H1 (cell line): ENCODE measurements around the gene TAS1R1. TPM values are rescaled to one million over a fixed set of nuclear protein-coding genes. Genes with fewer than 3 reads are reported as not detected.

Experiments
- CTCF ChIA-PET: fragments of 300-600 bp; sonication (Branson Sonifier 250); formaldehyde crosslinking; loops from one replicate; lab custom pipeline; 2021; ENCODE audit not compliant: partially characterized antibody; lab: Charles Lee
- POLR2A ChIA-PET: fragments of 300-600 bp; sonication (Branson Sonifier 250); formaldehyde crosslinking; loops from one replicate; lab custom pipeline; 2021; ENCODE audit warnings: inconsistent platforms; ENCODE audit not compliant: partially characterized antibody; lab: Charles Lee
- DNase-seq, 2 experiments: peaks; one replicate each; pipeline versions ENCODE4 v3.0.0 to v3.0.0-alpha.2; 2010 to 2022; ENCODE audit warnings: low spot score in 2 of 2, low read depth in 1 of 2, mixed read lengths in 1 of 2
- FAIRE-seq: peaks from 2 replicates; lab custom pipeline; 2011; peaks lifted over from hg19 to GRCh38; lab: Jason Lieb, UNC
- H2AFZ ChIP-seq: 2 replicates; pipeline ENCODE4 v1.8.1; 2012; ENCODE audit warnings: low read length, inconsistent platforms
- H2AK5ac ChIP-seq: 2 replicates; pipeline ENCODE4 v1.6.1; 2013; ENCODE audit warnings: low read depth, low read length
- H2BK120ac ChIP-seq: replicated peaks from 2 replicates; pipeline ENCODE3; 2013; ENCODE audit warnings: low read depth, low read length, inconsistent platforms
- H2BK12ac ChIP-seq: 2 replicates; pipeline ENCODE4 v1.6.1; 2013; ENCODE audit warnings: low read depth, low read length
- H2BK15ac ChIP-seq: 2 replicates; pipeline ENCODE4 v1.6.1; 2013; ENCODE audit warnings: low read length
- H2BK20ac ChIP-seq: 2 replicates; pipeline ENCODE4 v1.6.1; 2013; ENCODE audit warnings: low read length
- H2BK5ac ChIP-seq: 2 replicates; pipeline ENCODE4 v1.6.1; 2013; ENCODE audit warnings: low read depth, low read length
- H3K14ac ChIP-seq: 2 replicates; pipeline ENCODE4 v1.6.1; 2013; ENCODE audit warnings: inconsistent platforms; ENCODE audit not compliant: insufficient read length
- H3K18ac ChIP-seq: 2 replicates; pipeline ENCODE4 v1.6.1; 2013; ENCODE audit warnings: low read length; ENCODE audit errors: extremely low read depth
- H3K23ac ChIP-seq: 2 replicates; pipeline ENCODE4 v1.6.1; 2013; ENCODE audit warnings: inconsistent platforms; ENCODE audit not compliant: insufficient read length
- H3K23me2 ChIP-seq: 2 replicates; pipeline ENCODE4 v1.6.1; 2013; ENCODE audit warnings: low read depth, low read length
- H3K27ac ChIP-seq: 2 replicates; pipeline ENCODE4 v1.6.1; 2011; ENCODE audit warnings: low read depth, low read length, inconsistent platforms
- H3K27me3 ChIP-seq, 4 experiments: replicated peaks in 1 of 4; 1 replicate in 1 of 4; 2 replicates in 3 of 4; pipeline versions ENCODE4 v1.6.1 to v1.8.1; 2011 to 2013; ENCODE audit warnings: low read length in 3 of 4, mild to moderate bottlenecking in 3 of 4, inconsistent platforms in 2 of 4, mixed read lengths in 2 of 4, moderate library complexity in 1 of 4; ENCODE audit not compliant: control insufficient read depth in 3 of 4, insufficient read depth in 3 of 4; ENCODE audit errors: extremely low read depth in 1 of 4
- H3K36me3 ChIP-seq, 4 experiments: 2 replicates each; pipeline versions ENCODE4 v1.6.1 to v1.8.1; 2011 to 2013; ENCODE audit warnings: mild to moderate bottlenecking in 4 of 4, low read length in 3 of 4, moderate library complexity in 2 of 4, control low read depth in 1 of 4, inconsistent platforms in 1 of 4; ENCODE audit not compliant: insufficient read depth in 4 of 4, control insufficient read depth in 2 of 4
- H3K4ac ChIP-seq: replicated peaks from 2 replicates; pipeline ENCODE3; 2013; ENCODE audit warnings: low read length, low read depth, mixed read lengths, inconsistent platforms; ENCODE audit not compliant: insufficient read length
- H3K4me1 ChIP-seq, 4 experiments: replicated peaks in 1 of 4; 1 replicate in 1 of 4; 2 replicates in 3 of 4; pipeline versions ENCODE4 v1.6.1 to v1.8.1; 2011 to 2013; ENCODE audit warnings: low read length in 3 of 4, inconsistent platforms in 2 of 4, mixed read lengths in 1 of 4; ENCODE audit not compliant: insufficient read depth in 4 of 4, control insufficient read depth in 3 of 4
- H3K4me2 ChIP-seq, 2 experiments: 2 replicates each; pipeline versions ENCODE4 v1.6.1 to v1.8.1; 2011 to 2013; ENCODE audit warnings: low read depth in 2 of 2, low read length in 2 of 2, control low read depth in 1 of 2, inconsistent platforms in 1 of 2, mild to moderate bottlenecking in 1 of 2; ENCODE audit not compliant: insufficient read depth in 1 of 2
- H3K4me3 ChIP-seq, 4 experiments: fragments of 200-600, 300-600 bp in 1 of 4; sonication (generic), shearing (Covaris generic), sonication (Bioruptor Twin) in 1 of 4; 2 replicates each; pipeline versions ENCODE4 v1.5.1 to v1.8.1; 2011 to 2016; ENCODE audit warnings: low read length in 4 of 4, low read depth in 3 of 4, control low read depth in 2 of 4, inconsistent platforms in 2 of 4, mild to moderate bottlenecking in 2 of 4, mixed read lengths in 1 of 4, moderate library complexity in 1 of 4; ENCODE audit not compliant: insufficient read depth in 2 of 4; ENCODE audit errors: extremely low read depth in 1 of 4
- H3K56ac ChIP-seq: replicated peaks from 2 replicates; pipeline ENCODE3; 2013; ENCODE audit warnings: low read depth, mild to moderate bottlenecking, mixed read lengths, low read length, inconsistent platforms; ENCODE audit not compliant: insufficient read length
- H3K79me1 ChIP-seq: 2 replicates; pipeline ENCODE4 v1.6.1; 2013; ENCODE audit warnings: low read depth, low read length, control low read depth
- H3K79me2 ChIP-seq, 2 experiments: 2 replicates each; pipeline versions ENCODE4 v1.6.1 to v1.8.1; 2012 to 2013; ENCODE audit warnings: low read length in 2 of 2, mild to moderate bottlenecking in 2 of 2, inconsistent platforms in 1 of 2; ENCODE audit not compliant: insufficient read depth in 2 of 2, control insufficient read depth in 1 of 2
- H3K9ac ChIP-seq, 4 experiments: replicated peaks in 1 of 4; 1 replicate in 1 of 4; 2 replicates in 3 of 4; pipeline versions ENCODE4 v1.6.1 to v1.8.1; 2011 to 2013; ENCODE audit warnings: low read depth in 3 of 4, low read length in 3 of 4, control low read depth in 2 of 4, mild to moderate bottlenecking in 2 of 4, moderate library complexity in 2 of 4, inconsistent platforms in 1 of 4; ENCODE audit errors: extremely low read depth in 1 of 4
- H3K9me3 ChIP-seq, 2 experiments: 2 replicates each; pipeline versions ENCODE4 v1.6.1 to v1.8.1; 2012 to 2013; ENCODE audit warnings: mild to moderate bottlenecking in 2 of 2, moderate library complexity in 2 of 2, control low read depth in 1 of 2, inconsistent platforms in 1 of 2, low read depth in 1 of 2, low read length in 1 of 2, mixed read lengths in 1 of 2; ENCODE audit not compliant: insufficient read depth in 2 of 2
- H4K20me1 ChIP-seq, 2 experiments: replicated peaks in 1 of 2; 2 replicates each; pipeline versions ENCODE3 to v1.8.1; 2011 to 2013; ENCODE audit warnings: inconsistent platforms in 2 of 2, low read length in 2 of 2, mild to moderate bottlenecking in 1 of 2; ENCODE audit not compliant: insufficient read depth in 2 of 2, control insufficient read depth in 1 of 2
- H4K5ac ChIP-seq: 2 replicates; pipeline ENCODE4 v1.6.1; 2013; ENCODE audit warnings: low read length, low read depth, mixed read lengths, inconsistent platforms; ENCODE audit not compliant: insufficient read length
- H4K8ac ChIP-seq: 2 replicates; pipeline ENCODE4 v1.8.0; 2013; ENCODE audit warnings: mild to moderate bottlenecking, moderate library complexity, low read length, inconsistent platforms; ENCODE audit not compliant: insufficient read depth; ENCODE audit errors: extremely low read depth
- H4K91ac ChIP-seq: replicated peaks from 2 replicates; pipeline ENCODE3; 2013; ENCODE audit warnings: low read length, mixed read lengths, inconsistent platforms; ENCODE audit not compliant: insufficient read length
- HDAC2 ChIP-seq, 2 experiments: fragments of 300-600 bp in 1 of 2; sonication (generic) in 1 of 2; IDR thresholded peaks; 2 replicates each; pipeline ENCODE4 v1.6.1; 2011 to 2012; ENCODE audit warnings: low read depth in 2 of 2, low read length in 2 of 2, mild to moderate bottlenecking in 2 of 2, moderate library complexity in 2 of 2, borderline replicate concordance in 1 of 2, inconsistent platforms in 1 of 2
- KDM4A ChIP-seq: IDR thresholded peaks from one replicate; pipeline ENCODE4 v1.7.1; 2012; ENCODE audit warnings: low read depth, mild to moderate bottlenecking, moderate library complexity, low read length, inconsistent platforms; ENCODE audit not compliant: severe bottlenecking
- MAX ChIP-seq: IDR thresholded peaks from 2 replicates; pipeline ENCODE4 v1.6.1; 2012; ENCODE audit warnings: inconsistent platforms
- NANOG ChIP-seq: IDR thresholded peaks from 2 replicates; pipeline ENCODE4 v1.6.1; 2011; ENCODE audit warnings: low read length, low read depth, mild to moderate bottlenecking, inconsistent platforms; ENCODE audit not compliant: insufficient read depth, poor library complexity, severe bottlenecking
- RBBP5 ChIP-seq: IDR thresholded peaks from 2 replicates; pipeline ENCODE4 v1.7.1; 2012; ENCODE audit warnings: low read depth, mild to moderate bottlenecking, inconsistent platforms, low read length, moderate library complexity, borderline replicate concordance
- TAF7 ChIP-seq: optimal IDR thresholded peaks from 2 replicates; pipeline ENCODE3; 2011; ENCODE audit warnings: low read depth, mild to moderate bottlenecking, inconsistent platforms, low read length, moderate library complexity, borderline replicate concordance
- TEAD4 ChIP-seq: IDR thresholded peaks from 2 replicates; pipeline ENCODE4 v1.6.1; 2012; ENCODE audit warnings: low read depth, low read length, inconsistent platforms, mixed read lengths
- USF2 ChIP-seq: IDR thresholded peaks from 2 replicates; pipeline ENCODE4 v1.6.1; 2011; ENCODE audit warnings: low read length, improper control_type of control experiment
- WGBS, 2 experiments: shearing (Covaris generic) in 1 of 2; methylation state at CpG; one replicate each; pipeline versions ENCODE4 v1.1.6 to v1.1.7; 2013 to 2015; ENCODE audit warnings: low lambda C conversion rate in 2 of 2, mixed read lengths in 2 of 2, inconsistent platforms in 1 of 2, low coverage in 1 of 2, missing lambda C conversion rate in 1 of 2; ENCODE audit not compliant: insufficient replicate concordance in 2 of 2, insufficient coverage in 1 of 2, insufficient read length in 1 of 2; ENCODE audit errors: extremely low coverage in 1 of 2, missing lambda C conversion rate in 1 of 2; 5-methylcytosine and 5-hydroxymethylcytosine counted together
- polyA plus RNA-seq, 7 experiments: library from polyadenylated mRNA; depleted of rRNA in 3 of 7; stranded (reverse) in 5 of 7; unstranded in 2 of 7; fragments of >200 nt in 5 of 7; fragments of 200-250 nt in 2 of 7; gene quantifications; 1 replicate in 5 of 7; 2 replicates in 1 of 7; 4 replicates in 1 of 7; pipeline versions ENCODE4 v1.2.1 to v1.2.3, GENCODE V29; 2011 to 2013; ENCODE audit warnings: missing spikeins in 2 of 7, mixed read lengths in 2 of 7
- total RNA-seq: library from RNA; stranded (reverse); fragmentation: NEBNext Ultra II Directional; extraction: Animal tissue kit (Norgen Biotek cat#: 25700); gene quantifications from 2 replicates; pipeline ENCODE4 v1.2.1, GENCODE V29; 2021

The TAS1R1 gene
- total and polyA plus RNA-seq, 2 of the 8 experiments (the other 6 are each of a cell fraction or from before 2014, with no cell fraction given) = 0.26 TPM; not detected in 1

- Histone ChIP-seq H3K4me3 (no peak overlapping the region), H4K5ac (no peak overlapping the region)
Measured at GRCh38 chr1:6581561-6582305, 26.6 kb downstream of the TAS1R1 start.

More at GRCh38 chr1:6581561-6582305, 26.6 kb downstream of the TAS1R1 start:
- no peak overlapping the region for H2BK12ac ChIP-seq
- H3K79me2 ChIP-seq = peaks cover 0 to 13% of the 10 kb centered on the region in 2 experiments; a peak in 1 of 4 replicates
- peaks cover 0 to 17% (median 13%) of the 10 kb centered on the region in 4 experiments; a peak in 6 of 7 replicates for H3K4me1 ChIP-seq
- H3K14ac ChIP-seq = no peak overlapping the region
- no peak overlapping the region for H2BK20ac ChIP-seq
- WGBS, 2 experiments = 95% methylated on average over 10 of the region's 10 CpGs; no CpG with 5 or more reads in 1 of the 2 experiments
- H2BK15ac ChIP-seq = no peak overlapping the region
- no peak overlapping the region for H4K8ac ChIP-seq
- FAIRE-seq (no peak), DNase-seq (no peak)
- no peak overlapping the region for H2BK5ac ChIP-seq
- H3K23me2 ChIP-seq = peaks cover 5% of the 10 kb centered on the region
- H2AK5ac ChIP-seq = no peak overlapping the region
- no peak overlapping the region for H3K9ac ChIP-seq
- no peak overlapping the region for H3K23ac ChIP-seq
- H3K4ac ChIP-seq = no peak overlapping the region
- H3K18ac ChIP-seq = no peak overlapping the region
- peaks cover 8% of the 10 kb centered on the region for H3K79me1 ChIP-seq
- TF ChIP-seq TAF7 (no peak), TEAD4 (no peak), NANOG (no peak), USF2 (no peak), MAX (no peak), KDM4A (no peak), RBBP5 (no peak), HDAC2 (IDR thresholded peaks at IDR 0.05; ENCODE audit: borderline replicate concordance in 1 of 2, low read depth in 2 of 2, low read length in 2 of 2) (no peak)
- no peaks in the 10 kb centered on the region; a peak in 1 of 8 replicates for H3K36me3 ChIP-seq
- POLR2A ChIA-PET = interaction anchor here (0.6 to 17.4 kb wide), 7 partner anchors 8 to 60 kb away, joined by 3 to 196 read pairs (median 4); partner anchors contain the start of gene KLHL21
- no peak overlapping the region for H2BK120ac ChIP-seq
- no peak overlapping the region for H4K91ac ChIP-seq
- no peak overlapping the region for H3K56ac ChIP-seq
- H3K27me3 ChIP-seq = no peaks in the 10 kb centered on the region; a peak in 2 of 7 replicates
- peaks cover 0 to 21% of the 10 kb centered on the region in 2 experiments for H4K20me1 ChIP-seq
- no peaks in the 10 kb centered on the region for H3K9me3 ChIP-seq
- no peak overlapping the region for H2AFZ ChIP-seq
- CTCF ChIA-PET = interaction anchor here (0.6 to 4.3 kb wide), 8 partner anchors 11 to 83 kb away, joined by 3 to 23 read pairs (median 5); partner anchors contain the start of genes NOL9 and TAS1R1
- H3K4me2 ChIP-seq = no peak overlapping the region; a peak in 1 of 4 replicates
- no peak overlapping the region for H3K27ac ChIP-seq
